HepG2 (cell line): ENCODE results near the gene HYAL1. TPM values are rescaled to one million over a fixed set of nuclear protein-coding genes. Genes with fewer than 3 reads are reported as not detected.

Experiments used
- CBX2 ChIP-seq, 2 experiments: fragments of 200-600 bp in 1 of 2; sonication (generic); formaldehyde crosslinking in 1 of 2; IDR thresholded peaks; 2 replicates each; pipeline versions ENCODE4 v1.7.0 to v1.8.1; 2018 to 2022; ENCODE audit warnings: low read depth in 2 of 2, low read length in 1 of 2, mild to moderate bottlenecking in 1 of 2, missing genetic modification reagents in 1 of 2
- GPN1 ChIP-seq: sonication (generic); formaldehyde crosslinking; IDR thresholded peaks from 2 replicates; pipeline ENCODE4 v1.5.1; 2020; ENCODE audit warnings: missing genetic modification reagents, borderline replicate concordance
- NPAS2 ChIP-seq: sonication (generic); formaldehyde crosslinking; IDR thresholded peaks from 2 replicates; pipeline ENCODE4 v1.8.0; 2022; ENCODE audit warnings: mild to moderate bottlenecking, missing genetic modification reagents, borderline replicate concordance
- PCBP1 ChIP-seq: fragments of 200-400 bp; formaldehyde crosslinking; IDR thresholded peaks from 2 replicates; pipeline ENCODE4 v1.6.1; 2017; ENCODE audit warnings: mild to moderate bottlenecking, low read depth, low read length, borderline replicate concordance
- RARA ChIP-seq: IDR thresholded peaks from 2 replicates; pipeline ENCODE4 v1.6.1; 2016; ENCODE audit warnings: missing genetic modification reagents, missing compliant biosample characterization
- ZFP62 ChIP-seq: sonication (generic); formaldehyde crosslinking; IDR thresholded peaks from 2 replicates; pipeline ENCODE4 v1.4.0; 2020; ENCODE audit warnings: missing genetic modification reagents
- ZNF570 ChIP-seq: sonication (generic); formaldehyde crosslinking; IDR thresholded peaks from 2 replicates; pipeline ENCODE4 v1.4.0; 2020; ENCODE audit warnings: mild to moderate bottlenecking, missing genetic modification reagents, borderline replicate concordance
- ZNF598 ChIP-seq: sonication (generic); formaldehyde crosslinking; IDR thresholded peaks from 2 replicates; pipeline ENCODE4 v1.5.1; 2020; ENCODE audit warnings: mild to moderate bottlenecking, missing genetic modification reagents, borderline replicate concordance
- ZNF616 ChIP-seq: sonication (generic); formaldehyde crosslinking; IDR thresholded peaks from 2 replicates; pipeline ENCODE4 v1.5.0; 2020; ENCODE audit warnings: low read depth, mild to moderate bottlenecking, missing genetic modification reagents
- ZNF788 ChIP-seq: sonication (generic); formaldehyde crosslinking; IDR thresholded peaks from 2 replicates; pipeline ENCODE4 v1.5.0; 2020; ENCODE audit warnings: mild to moderate bottlenecking, missing genetic modification reagents, borderline replicate concordance
- polyA plus RNA-seq, 8 experiments: library from polyadenylated mRNA; depleted of rRNA in 3 of 8; stranded (reverse) in 7 of 8; unstranded in 1 of 8; fragments of >200 nt; fragmentation: Illumina TruSeq in 4 of 8; extraction: Trizol in 4 of 8; gene quantifications; 2 replicates each; pipeline versions ENCODE4 v1.2.1 to v1.2.3, GENCODE V29; 2011 to 2016; ENCODE audit warnings: low read depth in 4 of 8, missing spikeins in 1 of 8, mixed read lengths in 1 of 8; ENCODE audit not compliant: insufficient read depth in 1 of 8
- total RNA-seq, 5 experiments: library from RNA; depleted of rRNA; stranded (reverse); fragments of >200 nt; fragmentation: Illumina TruSeq; extraction: Trizol; gene quantifications; 2 replicates each; pipeline ENCODE4 v1.2.3, GENCODE V29; 2016; ENCODE audit warnings: low read depth in 1 of 5
- TF ChIP-seq, protein P1 (sequence below): sonication (generic); formaldehyde crosslinking; IDR thresholded peaks from 2 replicates; pipeline ENCODE4 v1.8.0; 2022; ENCODE audit warnings: mild to moderate bottlenecking, missing genetic modification reagents; ENCODE audit not compliant: insufficient replicate concordance
- TF ChIP-seq, protein P2 (sequence below): sonication (generic); formaldehyde crosslinking; IDR thresholded peaks from 2 replicates; pipeline ENCODE4 v1.8.0; 2022; ENCODE audit warnings: mild to moderate bottlenecking, missing genetic modification reagents, moderate library complexity
- TF ChIP-seq, protein P3 (sequence below), 2 experiments: sonication (generic) in 1 of 2; formaldehyde crosslinking in 1 of 2; IDR thresholded peaks; 2 replicates each; pipeline versions ENCODE4 v1.5.1 to v1.6.1; 2011 to 2020; ENCODE audit warnings: borderline replicate concordance in 1 of 2, low read depth in 1 of 2, low read length in 1 of 2, mild to moderate bottlenecking in 1 of 2, missing genetic modification reagents in 1 of 2, moderate library complexity in 1 of 2
- TF ChIP-seq, protein P4 (sequence below): sonication (generic); formaldehyde crosslinking; IDR thresholded peaks from 2 replicates; pipeline ENCODE4 v1.4.0; 2020; ENCODE audit warnings: missing genetic modification reagents
- TF ChIP-seq, protein P5 (sequence below): IDR thresholded peaks from 2 replicates; pipeline ENCODE4 v1.6.1; 2018; ENCODE audit warnings: missing genetic modification reagents
- TF ChIP-seq, protein P6 (sequence below): sonication (generic); formaldehyde crosslinking; IDR thresholded peaks from 2 replicates; pipeline ENCODE4 v1.4.0; 2020; ENCODE audit warnings: missing genetic modification reagents

The HYAL1 gene
- total and polyA plus RNA-seq, 2 of the 13 experiments (the other 11 are each of a cell fraction or from before 2014, with no cell fraction given): 76.5 to 193 TPM

DNA sequence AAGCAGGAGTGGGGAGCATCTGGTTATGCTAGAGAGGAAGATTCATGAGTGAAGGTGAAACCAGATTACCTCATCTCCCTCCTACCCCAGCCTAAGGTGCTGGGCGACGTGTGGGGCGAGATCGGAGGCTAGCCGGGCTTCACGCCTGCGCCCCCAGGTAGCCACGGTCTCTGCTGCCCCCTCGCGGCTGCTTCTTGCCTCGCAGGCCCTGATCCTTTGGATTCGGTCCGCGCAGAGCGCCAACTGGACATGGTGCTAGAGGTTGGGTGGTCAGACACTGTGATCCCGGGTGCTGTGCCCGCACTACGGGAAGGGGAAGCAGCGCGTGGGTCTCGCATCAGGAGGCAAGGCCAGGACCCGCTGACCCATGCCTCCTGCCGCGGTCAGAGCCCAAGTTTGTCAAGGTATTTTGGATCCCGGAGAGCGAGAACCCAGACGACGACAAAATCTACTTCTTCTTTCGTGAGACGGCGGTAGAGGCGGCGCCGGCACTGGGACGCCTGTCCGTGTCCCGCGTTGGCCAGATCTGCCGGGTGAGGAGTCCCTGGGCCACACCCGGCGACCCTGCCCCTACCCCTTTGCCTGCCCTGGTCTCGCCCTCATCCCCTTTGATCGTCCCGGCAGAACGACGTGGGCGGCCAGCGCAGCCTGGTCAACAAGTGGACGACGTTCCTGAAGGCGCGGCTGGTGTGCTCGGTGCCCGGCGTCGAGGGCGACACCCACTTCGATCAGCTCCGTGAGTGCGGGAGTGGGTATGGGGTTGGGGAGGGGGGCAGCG is 30.3 kb downstream of the HYAL1 start (continued):
- TF ChIP-seq, protein P1, sequence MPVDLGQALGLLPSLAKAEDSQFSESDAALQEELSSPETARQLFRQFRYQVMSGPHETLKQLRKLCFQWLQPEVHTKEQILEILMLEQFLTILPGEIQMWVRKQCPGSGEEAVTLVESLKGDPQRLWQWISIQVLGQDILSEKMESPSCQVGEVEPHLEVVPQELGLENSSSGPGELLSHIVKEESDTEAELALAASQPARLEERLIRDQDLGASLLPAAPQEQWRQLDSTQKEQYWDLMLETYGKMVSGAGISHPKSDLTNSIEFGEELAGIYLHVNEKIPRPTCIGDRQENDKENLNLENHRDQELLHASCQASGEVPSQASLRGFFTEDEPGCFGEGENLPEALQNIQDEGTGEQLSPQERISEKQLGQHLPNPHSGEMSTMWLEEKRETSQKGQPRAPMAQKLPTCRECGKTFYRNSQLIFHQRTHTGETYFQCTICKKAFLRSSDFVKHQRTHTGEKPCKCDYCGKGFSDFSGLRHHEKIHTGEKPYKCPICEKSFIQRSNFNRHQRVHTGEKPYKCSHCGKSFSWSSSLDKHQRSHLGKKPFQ (CRISPR knock-in tag): no peak
- TF ChIP-seq ZNF570 (CRISPR knock-in tag) (no peak), NPAS2 (no peak), PCBP1 (0 out of 2 replicates have a peak, but pooled peaks have one; percentile 70), RARA (no peak), ZNF788 (CRISPR knock-in tag) (peak; percentile 58; the same call in 1 of the 2 replicates), GPN1 (CRISPR knock-in tag) (no peak; the same call in 1 of the 2 replicates), ZNF616 (CRISPR knock-in tag) (no peak), ZFP62 (CRISPR knock-in tag) (no peak), CBX2 (IDR thresholded peaks at IDR 0.05; ENCODE audit: low read depth, low read length) (no peak), CBX2 (CRISPR knock-in tag; IDR thresholded peaks at IDR 0.05; ENCODE audit: low read depth) (no peak), ZNF598 (CRISPR knock-in tag) (no peak; the same call in 1 of the 2 replicates)
- TF ChIP-seq, protein P2, sequence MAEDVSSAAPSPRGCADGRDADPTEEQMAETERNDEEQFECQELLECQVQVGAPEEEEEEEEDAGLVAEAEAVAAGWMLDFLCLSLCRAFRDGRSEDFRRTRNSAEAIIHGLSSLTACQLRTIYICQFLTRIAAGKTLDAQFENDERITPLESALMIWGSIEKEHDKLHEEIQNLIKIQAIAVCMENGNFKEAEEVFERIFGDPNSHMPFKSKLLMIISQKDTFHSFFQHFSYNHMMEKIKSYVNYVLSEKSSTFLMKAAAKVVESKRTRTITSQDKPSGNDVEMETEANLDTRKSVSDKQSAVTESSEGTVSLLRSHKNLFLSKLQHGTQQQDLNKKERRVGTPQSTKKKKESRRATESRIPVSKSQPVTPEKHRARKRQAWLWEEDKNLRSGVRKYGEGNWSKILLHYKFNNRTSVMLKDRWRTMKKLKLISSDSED (CRISPR knock-in tag): no peak
- TF ChIP-seq, protein P3, sequence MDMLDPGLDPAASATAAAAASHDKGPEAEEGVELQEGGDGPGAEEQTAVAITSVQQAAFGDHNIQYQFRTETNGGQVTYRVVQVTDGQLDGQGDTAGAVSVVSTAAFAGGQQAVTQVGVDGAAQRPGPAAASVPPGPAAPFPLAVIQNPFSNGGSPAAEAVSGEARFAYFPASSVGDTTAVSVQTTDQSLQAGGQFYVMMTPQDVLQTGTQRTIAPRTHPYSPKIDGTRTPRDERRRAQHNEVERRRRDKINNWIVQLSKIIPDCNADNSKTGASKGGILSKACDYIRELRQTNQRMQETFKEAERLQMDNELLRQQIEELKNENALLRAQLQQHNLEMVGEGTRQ (IDR thresholded peaks at IDR 0.05; ENCODE audit: low read depth, low read length): no peak
- TF ChIP-seq, protein P3 (CRISPR knock-in tag; IDR thresholded peaks at IDR 0.05; ENCODE audit: borderline replicate concordance): no peak
- TF ChIP-seq, protein P4, sequence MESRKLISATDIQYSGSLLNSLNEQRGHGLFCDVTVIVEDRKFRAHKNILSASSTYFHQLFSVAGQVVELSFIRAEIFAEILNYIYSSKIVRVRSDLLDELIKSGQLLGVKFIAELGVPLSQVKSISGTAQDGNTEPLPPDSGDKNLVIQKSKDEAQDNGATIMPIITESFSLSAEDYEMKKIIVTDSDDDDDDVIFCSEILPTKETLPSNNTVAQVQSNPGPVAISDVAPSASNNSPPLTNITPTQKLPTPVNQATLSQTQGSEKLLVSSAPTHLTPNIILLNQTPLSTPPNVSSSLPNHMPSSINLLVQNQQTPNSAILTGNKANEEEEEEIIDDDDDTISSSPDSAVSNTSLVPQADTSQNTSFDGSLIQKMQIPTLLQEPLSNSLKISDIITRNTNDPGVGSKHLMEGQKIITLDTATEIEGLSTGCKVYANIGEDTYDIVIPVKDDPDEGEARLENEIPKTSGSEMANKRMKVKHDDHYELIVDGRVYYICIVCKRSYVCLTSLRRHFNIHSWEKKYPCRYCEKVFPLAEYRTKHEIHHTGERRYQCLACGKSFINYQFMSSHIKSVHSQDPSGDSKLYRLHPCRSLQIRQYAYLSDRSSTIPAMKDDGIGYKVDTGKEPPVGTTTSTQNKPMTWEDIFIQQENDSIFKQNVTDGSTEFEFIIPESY (CRISPR knock-in tag): peak; percentile 100
- TF ChIP-seq, protein P5, sequence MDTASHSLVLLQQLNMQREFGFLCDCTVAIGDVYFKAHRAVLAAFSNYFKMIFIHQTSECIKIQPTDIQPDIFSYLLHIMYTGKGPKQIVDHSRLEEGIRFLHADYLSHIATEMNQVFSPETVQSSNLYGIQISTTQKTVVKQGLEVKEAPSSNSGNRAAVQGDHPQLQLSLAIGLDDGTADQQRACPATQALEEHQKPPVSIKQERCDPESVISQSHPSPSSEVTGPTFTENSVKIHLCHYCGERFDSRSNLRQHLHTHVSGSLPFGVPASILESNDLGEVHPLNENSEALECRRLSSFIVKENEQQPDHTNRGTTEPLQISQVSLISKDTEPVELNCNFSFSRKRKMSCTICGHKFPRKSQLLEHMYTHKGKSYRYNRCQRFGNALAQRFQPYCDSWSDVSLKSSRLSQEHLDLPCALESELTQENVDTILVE (CRISPR knock-in tag): peak; percentile 77; the same call in 1 of the 2 replicates
- TF ChIP-seq, protein P6, sequence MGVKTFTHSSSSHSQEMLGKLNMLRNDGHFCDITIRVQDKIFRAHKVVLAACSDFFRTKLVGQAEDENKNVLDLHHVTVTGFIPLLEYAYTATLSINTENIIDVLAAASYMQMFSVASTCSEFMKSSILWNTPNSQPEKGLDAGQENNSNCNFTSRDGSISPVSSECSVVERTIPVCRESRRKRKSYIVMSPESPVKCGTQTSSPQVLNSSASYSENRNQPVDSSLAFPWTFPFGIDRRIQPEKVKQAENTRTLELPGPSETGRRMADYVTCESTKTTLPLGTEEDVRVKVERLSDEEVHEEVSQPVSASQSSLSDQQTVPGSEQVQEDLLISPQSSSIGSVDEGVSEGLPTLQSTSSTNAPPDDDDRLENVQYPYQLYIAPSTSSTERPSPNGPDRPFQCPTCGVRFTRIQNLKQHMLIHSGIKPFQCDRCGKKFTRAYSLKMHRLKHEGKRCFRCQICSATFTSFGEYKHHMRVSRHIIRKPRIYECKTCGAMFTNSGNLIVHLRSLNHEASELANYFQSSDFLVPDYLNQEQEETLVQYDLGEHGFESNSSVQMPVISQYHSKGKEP: no peak
